ENCODE measurements around the gene SNX9. TPM values are rescaled to one million over a fixed set of nuclear protein-coding genes. Genes with fewer than 3 reads are reported as not detected.

SNX9 gene
- polyA plus RNA-seq, 2 of the 4 experiments (the other 2 are of a cell fraction): 13.9 to 29.8 TPM

DNA sequence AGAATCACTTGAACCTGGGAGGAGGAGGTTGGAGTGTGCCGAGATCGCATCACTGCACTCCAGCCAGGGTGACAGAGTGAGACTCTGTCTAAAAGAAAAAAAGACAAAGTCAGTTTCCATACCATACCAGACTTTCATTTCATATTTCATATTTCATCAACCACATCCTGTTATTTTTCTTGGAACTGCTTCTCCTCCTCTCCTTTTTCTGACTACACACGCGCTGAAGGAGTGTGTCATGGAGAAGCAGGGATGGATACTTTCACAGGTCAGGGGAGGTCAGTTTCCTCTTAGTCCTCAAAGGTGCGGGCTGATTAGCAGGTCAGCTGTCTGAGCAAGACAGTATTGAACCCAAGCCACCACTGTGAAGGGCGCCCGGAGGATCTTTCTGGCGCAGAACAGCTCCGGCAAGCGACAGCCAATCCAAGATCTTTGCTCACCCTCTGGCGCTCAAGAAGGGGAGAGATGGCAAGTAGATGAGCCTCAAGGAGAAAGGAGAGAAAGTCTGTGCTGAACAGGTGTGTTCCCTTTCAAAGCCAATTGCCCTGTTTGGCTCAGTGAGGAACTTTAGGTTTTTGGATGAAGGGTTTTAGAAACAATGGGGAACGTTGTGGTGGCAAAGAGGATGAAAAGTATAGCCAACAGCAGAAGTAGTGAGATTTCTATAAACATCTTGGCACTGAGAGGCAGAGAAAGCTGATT, 139.7 kb downstream of the SNX9 start:
- ATAC-seq (no peak), FAIRE-seq (no peak), DNase-seq (ENCODE audit: low read depth in 1 of 2, low spot score in 1 of 2) (no peak)
- Histone ChIP-seq H3K4me2 (no peak overlapping the region), H3K4me3 (no peak overlapping the region), H3K27ac (no peak overlapping the region), H3K9me3 (peaks cover 18% of the 10 kb centered on the region), H3K4me1 (no peaks in the 10 kb centered on the region)
- CTCF ChIA-PET: interaction anchor here (0.7 to 1.2 kb wide), 3 partner anchors 11 to 37 kb away, joined by 3 to 5 read pairs (median 4); no protein-coding TSS in a partner anchor
- POLR2A ChIA-PET: no interaction called here
- TF ChIP-seq, protein P1, sequence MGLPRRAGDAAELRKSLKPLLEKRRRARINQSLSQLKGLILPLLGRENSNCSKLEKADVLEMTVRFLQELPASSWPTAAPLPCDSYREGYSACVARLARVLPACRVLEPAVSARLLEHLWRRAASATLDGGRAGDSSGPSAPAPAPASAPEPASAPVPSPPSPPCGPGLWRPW (IDR thresholded peaks at IDR 0.05): no peak
- no peak for TF ChIP-seq MAFK (IDR thresholded peaks at IDR 0.05; ENCODE audit: partially characterized antibody)
- TF ChIP-seq HOXB13 (CRISPR knock-in tag; IDR thresholded peaks at IDR 0.05; ENCODE audit: low read depth): no peak
- no peak for TF ChIP-seq RAD21 (conservative IDR thresholded peaks at IDR 0.05 in 1 of 2, IDR thresholded peaks at IDR 0.05 in 1 of 2)
- TF ChIP-seq NR3C1 (IDR thresholded peaks at IDR 0.05): no peak
- WGBS (ENCODE audit: missing lambda C conversion rate): 85% methylated on average over 12 of the region's 12 CpGs

GRCh38 chr6:157964100-157964499, 141.1 kb downstream of the SNX9 start:
- ChIA-PET CTCF (interaction anchor here (0.6 to 1.2 kb wide), 2 partner anchors 12 to 17 kb away, joined by 3 read pairs; no protein-coding TSS in a partner anchor), POLR2A (no interaction called here)
- Histone ChIP-seq H3K4me3 (no peak overlapping the region), H3K9me3 (0 out of 3 replicates have a peak, but pooled peaks cover 7% of the 10 kb centered on the region), H3K27ac (no peak overlapping the region), H3K4me2 (no peak overlapping the region), H3K4me1 (peaks cover 6% of the 10 kb centered on the region)
- ATAC-seq: no peak
- no peak for FAIRE-seq
- no peak for DNase-seq (ENCODE audit: low read depth in 1 of 2, low spot score in 1 of 2)
- WGBS (ENCODE audit: missing lambda C conversion rate): 83% methylated on average over 3 of the region's 3 CpGs
- no peak for TF ChIP-seq HOXA7 (CRISPR knock-in tag; IDR thresholded peaks at IDR 0.05)
- TF ChIP-seq NR3C1 (IDR thresholded peaks at IDR 0.05): no peak
- TF ChIP-seq NPAS2 (CRISPR knock-in tag; IDR thresholded peaks at IDR 0.05; ENCODE audit: borderline replicate concordance): no peak
- no peak for TF ChIP-seq CBX8 (IDR thresholded peaks at IDR 0.05)
- TF ChIP-seq E2F6 (IDR thresholded peaks at IDR 0.05; ENCODE audit: borderline replicate concordance, low read depth): no peak
- TF ChIP-seq CBX2 (IDR thresholded peaks at IDR 0.05; ENCODE audit: borderline replicate concordance, low read depth): no peak
- no peak for TF ChIP-seq ZSCAN20 (CRISPR knock-in tag; IDR thresholded peaks at IDR 0.05)
- TF ChIP-seq MAZ (IDR thresholded peaks at IDR 0.05; ENCODE audit: borderline replicate concordance, low read depth, low read length): no peak

GRCh38 chr6:157965387-157965786, 142.3 kb downstream of the SNX9 start:
- FAIRE-seq: no peak
- no peak for ATAC-seq
- DNase-seq (ENCODE audit: low read depth in 1 of 2, low spot score in 1 of 2): no peak
- TF ChIP-seq JUNB (IDR thresholded peaks at IDR 0.05) (no peak), HOXB13 (CRISPR knock-in tag; IDR thresholded peaks at IDR 0.05; ENCODE audit: low read depth) (no peak)
- TF ChIP-seq, protein P2, sequence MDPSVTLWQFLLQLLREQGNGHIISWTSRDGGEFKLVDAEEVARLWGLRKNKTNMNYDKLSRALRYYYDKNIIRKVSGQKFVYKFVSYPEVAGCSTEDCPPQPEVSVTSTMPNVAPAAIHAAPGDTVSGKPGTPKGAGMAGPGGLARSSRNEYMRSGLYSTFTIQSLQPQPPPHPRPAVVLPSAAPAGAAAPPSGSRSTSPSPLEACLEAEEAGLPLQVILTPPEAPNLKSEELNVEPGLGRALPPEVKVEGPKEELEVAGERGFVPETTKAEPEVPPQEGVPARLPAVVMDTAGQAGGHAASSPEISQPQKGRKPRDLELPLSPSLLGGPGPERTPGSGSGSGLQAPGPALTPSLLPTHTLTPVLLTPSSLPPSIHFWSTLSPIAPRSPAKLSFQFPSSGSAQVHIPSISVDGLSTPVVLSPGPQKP (IDR thresholded peaks at IDR 0.05; ENCODE audit: low read depth, low read length): no peak
- POLR2A ChIA-PET: no interaction called here
- 93% methylated on average over 3 of the region's 3 CpGs for WGBS (ENCODE audit: missing lambda C conversion rate)
- no peak overlapping the region for H3K27ac ChIP-seq
- H3K4me2 ChIP-seq: no peak overlapping the region
- CTCF ChIA-PET: no interaction called here
- H3K4me3 ChIP-seq: no peak overlapping the region
- H3K9me3 ChIP-seq: no peaks in the 10 kb centered on the region
- H3K4me1 ChIP-seq: peaks cover 11% of the 10 kb centered on the region

DNA sequence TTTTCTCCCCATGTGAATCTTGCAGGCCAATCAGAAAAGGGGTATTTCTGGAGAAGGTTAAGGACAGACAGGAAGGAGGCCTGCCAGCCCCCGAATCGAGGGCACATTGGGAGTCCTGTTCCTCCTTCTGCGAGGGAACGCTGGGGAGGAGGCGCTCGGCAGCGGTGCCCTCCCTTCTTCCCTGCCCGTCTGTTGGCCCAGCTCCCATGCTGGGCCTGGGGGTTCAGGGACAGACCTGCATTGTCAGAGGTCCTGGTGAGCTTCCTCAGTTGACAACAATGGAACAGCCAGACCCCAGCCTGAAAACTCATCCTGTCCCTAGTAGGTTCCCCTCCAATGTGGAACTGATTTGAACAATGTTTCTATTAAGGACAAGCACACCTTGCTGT, 143.5 kb downstream of the SNX9 start:
- Histone ChIP-seq H3K4me2 (no peak overlapping the region), H3K4me1 (peaks cover 11% of the 10 kb centered on the region), H3K27ac (no peak overlapping the region), H3K4me3 (no peak overlapping the region), H3K9me3 (no peaks in the 10 kb centered on the region)
- no peak for FAIRE-seq
- ChIA-PET POLR2A (no interaction called here), CTCF (interaction anchor here (0.9 to 1.3 kb wide), 2 partner anchors 12 to 20 kb away, joined by 3 read pairs; no protein-coding TSS in a partner anchor)
- 94% methylated on average over 8 of the region's 8 CpGs for WGBS (ENCODE audit: missing lambda C conversion rate)
- ATAC-seq: no peak
- DNase-seq (ENCODE audit: low read depth in 1 of 2, low spot score in 1 of 2): no peak
- TF ChIP-seq RFX5 (IDR thresholded peaks at IDR 0.05) (no peak), MYC (IDR thresholded peaks at IDR 0.05; ENCODE audit: borderline replicate concordance, low read length) (no peak), FOSB (CRISPR knock-in tag; IDR thresholded peaks at IDR 0.05) (no peak), HMGXB4 (CRISPR knock-in tag; IDR thresholded peaks at IDR 0.05; ENCODE audit: borderline replicate concordance) (no peak), PHF8 (IDR thresholded peaks at IDR 0.05; ENCODE audit: borderline replicate concordance, low read depth) (no peak), KDM5A (IDR thresholded peaks at IDR 0.05) (no peak), BHLHE40 (IDR thresholded peaks at IDR 0.05; ENCODE audit: low read depth, low read length) (no peak), SREBF2 (IDR thresholded peaks at IDR 0.05) (no peak), CHD2 (IDR thresholded peaks at IDR 0.05; ENCODE audit: low read length, partially characterized antibody) (no peak)
- TF ChIP-seq, protein P3, sequence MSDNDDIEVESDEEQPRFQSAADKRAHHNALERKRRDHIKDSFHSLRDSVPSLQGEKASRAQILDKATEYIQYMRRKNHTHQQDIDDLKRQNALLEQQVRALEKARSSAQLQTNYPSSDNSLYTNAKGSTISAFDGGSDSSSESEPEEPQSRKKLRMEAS (IDR thresholded peaks at IDR 0.05): no peak
- TF ChIP-seq, protein P4, sequence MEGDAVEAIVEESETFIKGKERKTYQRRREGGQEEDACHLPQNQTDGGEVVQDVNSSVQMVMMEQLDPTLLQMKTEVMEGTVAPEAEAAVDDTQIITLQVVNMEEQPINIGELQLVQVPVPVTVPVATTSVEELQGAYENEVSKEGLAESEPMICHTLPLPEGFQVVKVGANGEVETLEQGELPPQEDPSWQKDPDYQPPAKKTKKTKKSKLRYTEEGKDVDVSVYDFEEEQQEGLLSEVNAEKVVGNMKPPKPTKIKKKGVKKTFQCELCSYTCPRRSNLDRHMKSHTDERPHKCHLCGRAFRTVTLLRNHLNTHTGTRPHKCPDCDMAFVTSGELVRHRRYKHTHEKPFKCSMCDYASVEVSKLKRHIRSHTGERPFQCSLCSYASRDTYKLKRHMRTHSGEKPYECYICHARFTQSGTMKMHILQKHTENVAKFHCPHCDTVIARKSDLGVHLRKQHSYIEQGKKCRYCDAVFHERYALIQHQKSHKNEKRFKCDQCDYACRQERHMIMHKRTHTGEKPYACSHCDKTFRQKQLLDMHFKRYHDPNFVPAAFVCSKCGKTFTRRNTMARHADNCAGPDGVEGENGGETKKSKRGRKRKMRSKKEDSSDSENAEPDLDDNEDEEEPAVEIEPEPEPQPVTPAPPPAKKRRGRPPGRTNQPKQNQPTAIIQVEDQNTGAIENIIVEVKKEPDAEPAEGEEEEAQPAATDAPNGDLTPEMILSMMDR (IDR thresholded peaks at IDR 0.05): no peak

All from A549 (cell line).